Measurements from ENCODE around the gene FTO.

Gene FTO

DNA sequence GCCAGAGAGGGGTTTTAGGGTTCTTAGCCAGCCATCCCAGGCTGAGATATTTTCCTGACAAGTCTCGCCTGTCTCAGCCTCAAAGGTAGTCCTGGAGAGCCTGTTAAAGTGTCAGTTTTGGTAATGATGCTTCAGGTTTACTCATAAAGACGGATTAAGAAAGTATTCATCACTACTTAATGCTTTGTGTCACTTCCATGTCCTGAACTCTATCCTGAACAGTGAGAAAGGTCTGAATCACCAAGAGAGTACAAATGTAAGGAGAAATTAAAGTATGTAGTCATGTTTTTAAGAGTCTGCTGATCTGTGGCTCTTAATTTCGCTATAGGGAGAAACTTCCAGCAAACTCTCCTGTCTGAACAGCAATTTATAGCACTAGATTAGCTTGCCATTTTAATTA is 14.3 kb upstream of the FTO start:
- Histone ChIP-seq H3F3A (ENCODE audit: insufficient read depth) (no peaks in the 10 kb centered on the region), H3K79me2 (ENCODE audit: insufficient read depth, low read length) (no peaks in the 10 kb centered on the region), H3K4me3 (ENCODE audit: insufficient read depth, low read length, poor library complexity, severe bottlenecking) (no peak overlapping the region), H3K9ac (ENCODE audit: low read length) (no peak overlapping the region), H4K20me1 (ENCODE audit: low read depth, low read length) (no peaks in the 10 kb centered on the region), H3K9me2 (replicated peaks; ENCODE audit: insufficient read depth, low read length) (no peaks in the 10 kb centered on the region), H3K27ac (ENCODE audit: low read depth, low read length) (no peak overlapping the region), H2AFZ (ENCODE audit: low read depth, low read length, severe bottlenecking) (no peak overlapping the region), H3K9me3 (ENCODE audit: insufficient read depth, low read length) (no peaks in the 10 kb centered on the region), H3K36me3 (ENCODE audit: low read length) (no peaks in the 10 kb centered on the region), H3K4me2 (ENCODE audit: low read depth, low read length, poor library complexity, severe bottlenecking) (no peak overlapping the region), H3K27me3 (ENCODE audit: low read length) (no peaks in the 10 kb centered on the region)
- TF ChIP-seq, protein P1, sequence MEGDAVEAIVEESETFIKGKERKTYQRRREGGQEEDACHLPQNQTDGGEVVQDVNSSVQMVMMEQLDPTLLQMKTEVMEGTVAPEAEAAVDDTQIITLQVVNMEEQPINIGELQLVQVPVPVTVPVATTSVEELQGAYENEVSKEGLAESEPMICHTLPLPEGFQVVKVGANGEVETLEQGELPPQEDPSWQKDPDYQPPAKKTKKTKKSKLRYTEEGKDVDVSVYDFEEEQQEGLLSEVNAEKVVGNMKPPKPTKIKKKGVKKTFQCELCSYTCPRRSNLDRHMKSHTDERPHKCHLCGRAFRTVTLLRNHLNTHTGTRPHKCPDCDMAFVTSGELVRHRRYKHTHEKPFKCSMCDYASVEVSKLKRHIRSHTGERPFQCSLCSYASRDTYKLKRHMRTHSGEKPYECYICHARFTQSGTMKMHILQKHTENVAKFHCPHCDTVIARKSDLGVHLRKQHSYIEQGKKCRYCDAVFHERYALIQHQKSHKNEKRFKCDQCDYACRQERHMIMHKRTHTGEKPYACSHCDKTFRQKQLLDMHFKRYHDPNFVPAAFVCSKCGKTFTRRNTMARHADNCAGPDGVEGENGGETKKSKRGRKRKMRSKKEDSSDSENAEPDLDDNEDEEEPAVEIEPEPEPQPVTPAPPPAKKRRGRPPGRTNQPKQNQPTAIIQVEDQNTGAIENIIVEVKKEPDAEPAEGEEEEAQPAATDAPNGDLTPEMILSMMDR (IDR thresholded peaks at IDR 0.05; ENCODE audit: insufficient read depth, low read length, poor library complexity, severe bottlenecking), result no peak
- TF ChIP-seq EZH2phosphoT487 (conservative IDR thresholded peaks at IDR 0.05; ENCODE audit: low read length), result no peak

DNA sequence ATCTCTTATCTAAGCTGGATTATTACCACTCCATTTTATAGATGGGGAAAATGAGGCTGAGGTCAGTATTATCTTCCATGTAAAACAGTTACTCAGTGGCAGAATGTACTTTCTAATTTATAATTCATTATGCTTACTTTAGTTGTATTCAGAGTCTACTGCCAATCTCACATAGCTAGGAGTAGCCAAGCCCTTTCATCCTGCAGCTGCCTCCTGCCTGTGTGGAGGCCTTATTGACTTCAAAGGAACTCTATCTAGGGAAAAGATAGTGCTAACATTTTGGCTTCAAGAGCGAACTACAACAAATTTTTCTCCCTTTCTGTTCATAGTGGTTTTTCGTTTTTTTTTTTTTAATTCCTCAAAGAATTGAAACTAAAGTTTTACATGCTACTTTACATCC is 13.2 kb upstream of the FTO start:
- no peak overlapping the region for H3K27ac ChIP-seq (ENCODE audit: low read depth, low read length)
- H3K4me3 ChIP-seq (ENCODE audit: insufficient read depth, low read length, poor library complexity, severe bottlenecking), result no peak overlapping the region
- TF ChIP-seq, protein P1 (IDR thresholded peaks at IDR 0.05; ENCODE audit: insufficient read depth, low read length, poor library complexity, severe bottlenecking), result no peak
- TF ChIP-seq EZH2phosphoT487 (conservative IDR thresholded peaks at IDR 0.05; ENCODE audit: low read length), result no peak
- H3K36me3 ChIP-seq (ENCODE audit: low read length), result no peaks in the 10 kb centered on the region
- H3K9ac ChIP-seq (ENCODE audit: low read length), result no peak overlapping the region
- no peaks in the 10 kb centered on the region for H3K9me2 ChIP-seq (replicated peaks; ENCODE audit: insufficient read depth, low read length)
- H3K4me2 ChIP-seq (ENCODE audit: low read depth, low read length, poor library complexity, severe bottlenecking), result no peak overlapping the region
- no peaks in the 10 kb centered on the region for H3F3A ChIP-seq (ENCODE audit: insufficient read depth)
- H2AFZ ChIP-seq (ENCODE audit: low read depth, low read length, severe bottlenecking), result no peak overlapping the region
- H3K9me3 ChIP-seq (ENCODE audit: insufficient read depth, low read length), result no peaks in the 10 kb centered on the region
- H3K27me3 ChIP-seq (ENCODE audit: low read length), result no peaks in the 10 kb centered on the region
- H4K20me1 ChIP-seq (ENCODE audit: low read depth, low read length), result no peaks in the 10 kb centered on the region
- no peaks in the 10 kb centered on the region for H3K79me2 ChIP-seq (ENCODE audit: insufficient read depth, low read length)

DNA sequence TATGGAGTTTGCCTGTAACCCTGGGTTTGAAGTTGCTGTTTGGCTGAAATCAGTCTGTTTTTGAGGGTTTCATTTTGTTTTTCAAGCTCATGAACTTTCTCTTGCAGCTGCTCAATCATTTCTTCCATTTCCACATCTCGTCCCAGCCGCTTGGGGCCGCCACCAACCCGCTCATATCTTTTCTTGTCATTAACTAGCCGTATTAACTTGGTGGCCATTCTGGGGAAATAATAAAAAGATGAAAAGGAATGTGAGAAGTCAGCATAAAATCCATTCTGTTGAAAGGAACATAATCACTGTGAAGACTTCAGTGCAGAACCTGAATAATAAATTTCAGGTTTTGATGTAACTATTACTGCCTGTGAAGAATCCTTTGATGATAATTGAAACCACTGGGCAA is 11.8 kb upstream of the FTO start:
- no peaks in the 10 kb centered on the region for H3F3A ChIP-seq (ENCODE audit: insufficient read depth)

More for the DNA sequence above, 11.8 kb upstream of the FTO start:
- Histone ChIP-seq H3K9me3 (ENCODE audit: insufficient read depth, low read length) (no peaks in the 10 kb centered on the region), H3K27me3 (ENCODE audit: low read length) (no peaks in the 10 kb centered on the region), H3K36me3 (ENCODE audit: low read length) (no peaks in the 10 kb centered on the region), H3K9me2 (replicated peaks; ENCODE audit: insufficient read depth, low read length) (no peaks in the 10 kb centered on the region), H3K9ac (ENCODE audit: low read length) (no peak overlapping the region), H3K79me2 (ENCODE audit: insufficient read depth, low read length) (no peaks in the 10 kb centered on the region), H2AFZ (ENCODE audit: low read depth, low read length, severe bottlenecking) (no peak overlapping the region), H3K27ac (ENCODE audit: low read depth, low read length) (no peak overlapping the region), H3K4me3 (ENCODE audit: insufficient read depth, low read length, poor library complexity, severe bottlenecking) (no peak overlapping the region), H3K4me2 (ENCODE audit: low read depth, low read length, poor library complexity, severe bottlenecking) (no peak overlapping the region), H4K20me1 (ENCODE audit: low read depth, low read length) (no peaks in the 10 kb centered on the region)
- TF ChIP-seq, protein P1 (IDR thresholded peaks at IDR 0.05; ENCODE audit: insufficient read depth, low read length, poor library complexity, severe bottlenecking), result no peak
- no peak for TF ChIP-seq EZH2phosphoT487 (conservative IDR thresholded peaks at IDR 0.05; ENCODE audit: low read length)
